ENCODE data around the gene GIMD1.
"Not testable (repeated sequence)": the region's sequence is repeated elsewhere in the genome, so short reads cannot be mapped to it uniquely, and the experiment has no call there.

- TF ChIP-seq ZFP30 (CRISPR knock-in tag; IDR thresholded peaks at IDR 0.05); ZFP3 (CRISPR knock-in tag; IDR thresholded peaks at IDR 0.05); ARNTL (CRISPR knock-in tag; IDR thresholded peaks at IDR 0.05; ENCODE audit: borderline replicate concordance, low read depth); PPARA (CRISPR knock-in tag; IDR thresholded peaks at IDR 0.05; ENCODE audit: borderline replicate concordance); ZC3H10 (CRISPR knock-in tag; IDR thresholded peaks at IDR 0.05): not testable (repeated sequence)
Measured at GRCh38 chr4:106321168-106321567, 47.4 kb downstream of the GIMD1 start.
